ENCODE results near the gene VDAC2. TPM values are rescaled to one million over a fixed set of nuclear protein-coding genes. Genes with fewer than 3 reads are reported as not detected.

Gene VDAC2
- 145 and 170 TPM in 2 replicates for total RNA-seq

GRCh38 chr10:75210282-75211006 lies at the start of gene VDAC2:
Gene VDAC2 (plus strand): TSS chr10:75210796. CDS start chr10:75211159, 363 bp downstream.

GRCh38 chr10:75235375-75236177 lies 25.0 kb downstream of the VDAC2 start, which contains the start of gene COMTD1:
Gene COMTD1 (minus strand): TSS chr10:75235957. CDS start chr10:75235928, 29 bp downstream.

Other genes starting within 250 kb of the VDAC2 start
- 41.6 and 44.6 TPM in 2 replicates for gene SAMD8, start 99.1 kb upstream of the VDAC2 start, total RNA-seq
- 3.7 and 4.3 TPM in 2 replicates for gene COMTD1, start 25.2 kb downstream of the VDAC2 start, total RNA-seq
- gene ZNF503, start 191.0 kb downstream of the VDAC2 start, total RNA-seq: 12.8 and 19.7 TPM in 2 replicates
- 1.0 and 2.5 TPM in 2 replicates for gene LRMDA, start 220.8 kb downstream of the VDAC2 start, total RNA-seq

Measured in smooth muscle cell of the pulmonary artery (primary cell).